HCT116 (cell line): ENCODE measurements around the gene S100A3. TPM values are rescaled to one million over a fixed set of nuclear protein-coding genes. Genes with fewer than 3 reads are reported as not detected.

Experiments used
- ATAC-seq: fragments of 200-7000 bp; cut with Tn5 transposase; 2 replicates; pipeline ENCODE4 v1.9.1; 2020; ENCODE audit warnings: mild to moderate bottlenecking, moderate library complexity
- BruUV-seq: library from RNA; stranded (reverse); fragments of 400-500 nt; replicated peaks from 2 replicates; lab custom pipeline; 2021; lab: Mats Ljungman, UMichigan
- CTCF ChIA-PET: fragments of 300-600 bp; sonication (Branson Sonifier 250); formaldehyde crosslinking; loops from one replicate; lab custom pipeline; 2021; ENCODE audit warnings: antibody characterized with exemption; lab: Charles Lee
- POLR2A ChIA-PET: fragments of 300-600, 350-600 bp; sonication (Branson Sonifier 250); formaldehyde crosslinking; loops from one replicate; lab custom pipeline; 2021; ENCODE audit warnings: antibody characterized with exemption; lab: Charles Lee
- RAD21 ChIA-PET, 2 experiments: fragments of 300-600 bp; sonication (Branson Sonifier 250); formaldehyde crosslinking; loops; one replicate each; lab custom pipeline; 2023; ENCODE audit warnings: low total read pairs in 2 of 2; ENCODE audit not compliant: uncharacterized antibody in 2 of 2, unreplicated experiment in 2 of 2, low non-redundant PET in 1 of 2; lab: Charles Lee
- DNase-seq: peaks from one replicate; pipeline ENCODE4 v3.0.0-alpha.2; 2010; ENCODE audit warnings: low read depth, low spot score
- H2AFZ ChIP-seq: fragments of 200-600 bp; shearing (Covaris generic), sonication (generic); 2 replicates; pipeline ENCODE4 v1.6.1; 2017; ENCODE audit warnings: low read depth, mixed run types, mixed read lengths, antibody characterized with exemption, low read length; ENCODE audit not compliant: poor library complexity, severe bottlenecking
- H3K27ac ChIP-seq: 2 replicates; pipeline ENCODE4 v1.5.1; 2012; ENCODE audit warnings: low read depth, low read length
- H3K27me3 ChIP-seq: fragments of 200-600 bp; sonication (generic); 2 replicates; pipeline ENCODE4 v1.6.1; 2016; ENCODE audit warnings: mixed run types, low read length, mixed read lengths; ENCODE audit not compliant: insufficient read depth
- H3K36me3 ChIP-seq, 2 experiments: fragments of 200-500 bp in 1 of 2; fragments of 200-600 bp in 1 of 2; sonication (Bioruptor generic) in 1 of 2; sonication (generic) in 1 of 2; 2 replicates each; pipeline versions ENCODE4 v1.5.1 to v1.6.1; 2014 to 2016; ENCODE audit warnings: low read length in 2 of 2, inconsistent platforms in 1 of 2, mixed read lengths in 1 of 2, mixed run types in 1 of 2; ENCODE audit not compliant: insufficient read depth in 2 of 2, control insufficient read depth in 1 of 2
- H3K4me1 ChIP-seq, 2 experiments: fragments of 200-600 bp in 1 of 2; sonication (generic) in 1 of 2; 2 replicates each; pipeline versions ENCODE4 v1.5.1 to v1.6.1; 2012 to 2017; ENCODE audit warnings: low read length in 2 of 2, inconsistent platforms in 1 of 2, mild to moderate bottlenecking in 1 of 2, mixed read lengths in 1 of 2, mixed run types in 1 of 2, moderate library complexity in 1 of 2; ENCODE audit not compliant: insufficient read depth in 2 of 2, control insufficient read depth in 1 of 2
- H3K4me2 ChIP-seq: fragments of 200-600 bp; sonication (generic); 2 replicates; pipeline ENCODE4 v1.6.1; 2017; ENCODE audit warnings: mixed run types, low read length, mixed read lengths
- H3K4me3 ChIP-seq, 2 experiments: fragments of 200-600 bp in 1 of 2; sonication (generic) in 1 of 2; replicated peaks in 1 of 2; 2 replicates each; pipeline ENCODE4 v1.5.1; 2011 to 2016; ENCODE audit warnings: low read length in 2 of 2, control low read depth in 1 of 2, low read depth in 1 of 2, mild to moderate bottlenecking in 1 of 2, mixed read lengths in 1 of 2, mixed run types in 1 of 2
- H3K79me2 ChIP-seq: fragments of 200-600 bp; sonication (generic); 2 replicates; pipeline ENCODE4 v1.6.1; 2017; ENCODE audit warnings: mild to moderate bottlenecking, mixed run types, low read length, moderate library complexity, mixed read lengths; ENCODE audit not compliant: insufficient read depth
- H3K9ac ChIP-seq: fragments of 200-600 bp; sonication (generic); 2 replicates; pipeline ENCODE4 v1.6.1; 2016; ENCODE audit warnings: low read length, mixed read lengths
- H3K9me2 ChIP-seq: fragments of 200-600 bp; sonication (generic), shearing (Covaris generic); 2 replicates; pipeline ENCODE4 v1.6.1; 2017; ENCODE audit warnings: mixed run types, mild to moderate bottlenecking, moderate library complexity; ENCODE audit not compliant: insufficient read depth
- H3K9me3 ChIP-seq, 2 experiments: fragments of 200-500 bp in 1 of 2; fragments of 200-600 bp in 1 of 2; sonication (Bioruptor generic) in 1 of 2; sonication (generic) in 1 of 2; 2 replicates each; pipeline ENCODE4 v1.6.1; 2014 to 2017; ENCODE audit warnings: low read length in 2 of 2, mixed read lengths in 2 of 2, inconsistent platforms in 1 of 2, low read depth in 1 of 2, mild to moderate bottlenecking in 1 of 2, mixed run types in 1 of 2, moderate library complexity in 1 of 2; ENCODE audit not compliant: control insufficient read depth in 1 of 2, insufficient read depth in 1 of 2
- H4K20me1 ChIP-seq: fragments of 200-600 bp; sonication (generic), shearing (Covaris generic); 2 replicates; pipeline ENCODE4 v1.6.1; 2017; ENCODE audit warnings: mixed run types, mild to moderate bottlenecking, moderate library complexity; ENCODE audit not compliant: insufficient read depth
- ATF3 ChIP-seq: IDR thresholded peaks from 2 replicates; pipeline ENCODE4 v1.6.1; 2012
- CTCF ChIP-seq, 3 experiments: fragments of 200-600 bp in 1 of 3; sonication (generic) in 1 of 3; IDR thresholded peaks in 2 of 3; conservative IDR thresholded peaks in 1 of 3; 2 replicates each; pipeline ENCODE4 v1.5.1; 2012 to 2017; ENCODE audit warnings: low read depth in 2 of 3, low read length in 2 of 3, antibody characterized with exemption in 1 of 3, borderline replicate concordance in 1 of 3, control low read depth in 1 of 3, mild to moderate bottlenecking in 1 of 3, mixed read lengths in 1 of 3, mixed run types in 1 of 3, moderate library complexity in 1 of 3; ENCODE audit not compliant: insufficient read depth in 1 of 3
- FOSL1 ChIP-seq: IDR thresholded peaks from 2 replicates; pipeline ENCODE4 v1.6.1; 2012; ENCODE audit warnings: low read depth
- POLR2AphosphoS5 ChIP-seq: IDR thresholded peaks from 2 replicates; pipeline ENCODE4 v1.6.1; 2011; ENCODE audit warnings: mild to moderate bottlenecking, low read depth, low read length, moderate library complexity
- RAD21 ChIP-seq: IDR thresholded peaks from 2 replicates; pipeline ENCODE4 v1.6.1; 2012; ENCODE audit warnings: low read depth, mild to moderate bottlenecking
- REST ChIP-seq: IDR thresholded peaks from 2 replicates; pipeline ENCODE4 v1.6.1; 2012; ENCODE audit warnings: low read depth
- YY1 ChIP-seq: IDR thresholded peaks from 2 replicates; pipeline ENCODE4 v1.6.1; 2011; ENCODE audit warnings: low read length, low read depth, moderate library complexity, mild to moderate bottlenecking; ENCODE audit not compliant: insufficient replicate concordance; ENCODE audit errors: extremely low read depth
- ZNF274 ChIP-seq: fragments of 200-500 bp; sonication (Bioruptor generic); IDR thresholded peaks from 2 replicates; pipeline ENCODE4 v1.6.1; 2014; ENCODE audit warnings: mild to moderate bottlenecking, low read depth, low read length, inconsistent platforms
- intact Hi-C: fragments of 100-400 bp; cut with micrococcal nuclease; formaldehyde crosslinking; loops from 2 replicates; pipeline ENCODE4 v1.10.0; 2022
- total RNA-seq: library from RNA; stranded (reverse); gene quantifications from one replicate; pipeline ENCODE4 v1.2.1, GENCODE V29; 2021; ENCODE audit not compliant: unreplicated experiment

Gene S100A3
- total RNA-seq, 1 experiment from 2014 or later: 4.2 TPM

GRCh38 chr1:153572569-153573015, 23.5 kb upstream of the S100A3 start:
- Histone ChIP-seq H3K27ac (peak overlapping the region; percentile 57), H3K9me2 (no peaks in the 10 kb centered on the region), H3K9ac (peak overlapping the region; percentile 43), H3K4me2 (peak overlapping the region; percentile 62), H3K36me3 (no peaks in the 10 kb centered on the region), H2AFZ (no peak overlapping the region), H3K9me3 (no peaks in the 10 kb centered on the region), H4K20me1 (no peaks in the 10 kb centered on the region), H3K4me3 (peak overlapping the region in 1 of 2 experiments; percentile 20; a peak in 1 of 4 replicates), H3K4me1 (peaks cover 32 to 53% of the 10 kb centered on the region in 2 experiments), H3K27me3 (no peaks in the 10 kb centered on the region), H3K79me2 (no peaks in the 10 kb centered on the region)
- CTCF ChIA-PET: interaction anchor here (0.6 to 3.6 kb wide), 32 partner anchors 9 to 221 kb away, joined by 3 to 33 read pairs (median 4); partner anchors contain the start of genes CHTOP, S100A1, S100A13 and S100A14
- RAD21 ChIA-PET: interaction anchor here (0.7 to 1.9 kb wide), 9 partner anchors 38 to 62 kb away, joined by 3 to 8 read pairs (median 4); partner anchors contain the start of genes CHTOP (in 2 of the 2), S100A13 (in 2 of the 2), S100A14 (in 1 of the 2) and S100A16 (in 1 of the 2)
- TF ChIP-seq CTCF (IDR thresholded peaks at IDR 0.05 in 2 of 3, conservative IDR thresholded peaks at IDR 0.05 in 1 of 3; ENCODE audit: borderline replicate concordance in 1 of 3, insufficient read depth in 1 of 3, low read depth in 2 of 3, low read length in 2 of 3): peak in 2 of 3 experiments; percentile 91 to 97; a peak in 4 of 6 replicates
- no peak for TF ChIP-seq FOSL1
- peak; percentile 58 for TF ChIP-seq YY1
- no peak for TF ChIP-seq ZNF274
- TF ChIP-seq POLR2AphosphoS5: 0 out of 2 replicates have a peak, but pooled peaks have one; percentile 18
- no peak for TF ChIP-seq REST
- TF ChIP-seq ATF3: no peak
- no peak for TF ChIP-seq RAD21
- intact Hi-C loops: loop anchor here (1.0 to 2.0 kb wide), 5 partner anchors 44 to 414 kb away; partner anchors contain the start of genes RAB13, S100A13 and S100A14
- DNase-seq (peak; percentile 84), ATAC-seq (peak; percentile 82)
- BruUV-seq: no TSS peak
- POLR2A ChIA-PET: interaction anchor here (0.8 to 4.2 kb wide), 12 partner anchors 8 to 418 kb away, joined by 3 to 38 read pairs (median 7); partner anchors contain the start of genes CHTOP, ILF2, RPS27 and S100A13
